Measurements from ENCODE around the gene MEIKIN. TPM values are rescaled to one million over a fixed set of nuclear protein-coding genes. Genes with fewer than 3 reads are reported as not detected.
A peak's percentile ranks its signal among the peaks of the same experiment; 100 is the strongest.

MEIKIN gene
- polyA plus RNA-seq, 1 donor from 2014 or later: not detected

- H3K4me2 ChIP-seq (ENCODE audit: low read length): no peak overlapping the region
These were observed 150.9 kb downstream of the MEIKIN start for GRCh38 chr5:131794586-131794985.

DNA sequence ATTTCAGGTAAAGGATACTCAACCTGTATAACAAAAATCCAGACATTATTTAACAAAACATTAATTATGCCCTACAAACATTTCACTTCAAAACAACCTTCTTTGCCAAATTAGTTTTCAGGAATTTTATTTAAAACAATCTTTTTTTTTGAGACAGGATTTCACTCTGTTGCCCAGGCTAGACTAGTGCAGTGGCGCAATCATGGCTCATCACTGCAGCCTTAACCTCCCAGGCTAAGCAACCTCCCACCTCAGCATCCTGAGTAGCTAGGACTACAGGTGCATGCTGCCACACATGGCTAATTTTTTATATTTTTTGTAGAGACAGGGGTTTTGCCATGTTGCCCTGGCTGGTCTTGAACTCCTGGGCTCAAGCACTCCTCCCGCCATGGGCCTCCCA, 152.6 kb downstream of the MEIKIN start:
- Histone ChIP-seq H3K27ac (ENCODE audit: low read length) (no peak overlapping the region), H4K20me1 (ENCODE audit: insufficient read depth) (no peaks in the 10 kb centered on the region), H3K9me3 (ENCODE audit: low read length) (no peaks in the 10 kb centered on the region), H3K9ac (ENCODE audit: low read length) (no peak overlapping the region), H3K36me3 (ENCODE audit: insufficient read depth, low read length) (no peaks in the 10 kb centered on the region), H3K27me3 (ENCODE audit: insufficient read depth, low read depth, low read length) (no peaks in the 10 kb centered on the region), H3F3A (ENCODE audit: insufficient read depth, low read length, poor library complexity, severe bottlenecking) (peaks cover 3% of the 10 kb centered on the region), H3K79me2 (replicated peaks; ENCODE audit: insufficient read depth, low read length) (peaks cover 51% of the 10 kb centered on the region), H3K4me3 (ENCODE audit: low read length) (no peak overlapping the region), H2AFZ (ENCODE audit: low read depth, low read length) (no peak overlapping the region), H3K9me2 (ENCODE audit: insufficient read depth, low read length) (no peaks in the 10 kb centered on the region), H3K4me2 (ENCODE audit: low read length) (no peak overlapping the region)
- TF ChIP-seq RAD21 (conservative IDR thresholded peaks at IDR 0.05) (no peak), MXI1 (conservative IDR thresholded peaks at IDR 0.05; ENCODE audit: poor library complexity, severe bottlenecking) (no peak), POLR2AphosphoS5 (IDR thresholded peaks at IDR 0.05) (no peak), EZH2 (IDR thresholded peaks at IDR 0.05; ENCODE audit: borderline replicate concordance, insufficient read depth, low read length, poor library complexity, severe bottlenecking) (no peak), EP300 (conservative IDR thresholded peaks at IDR 0.05; ENCODE audit: poor library complexity, severe bottlenecking) (no peak), SMC3 (conservative IDR thresholded peaks at IDR 0.05; ENCODE audit: poor library complexity) (no peak), TAF1 (IDR thresholded peaks at IDR 0.05; ENCODE audit: low read depth) (no peak), CTCF (IDR thresholded peaks at IDR 0.05; ENCODE audit: poor library complexity, severe bottlenecking) (no peak)
- TF ChIP-seq, protein P1, sequence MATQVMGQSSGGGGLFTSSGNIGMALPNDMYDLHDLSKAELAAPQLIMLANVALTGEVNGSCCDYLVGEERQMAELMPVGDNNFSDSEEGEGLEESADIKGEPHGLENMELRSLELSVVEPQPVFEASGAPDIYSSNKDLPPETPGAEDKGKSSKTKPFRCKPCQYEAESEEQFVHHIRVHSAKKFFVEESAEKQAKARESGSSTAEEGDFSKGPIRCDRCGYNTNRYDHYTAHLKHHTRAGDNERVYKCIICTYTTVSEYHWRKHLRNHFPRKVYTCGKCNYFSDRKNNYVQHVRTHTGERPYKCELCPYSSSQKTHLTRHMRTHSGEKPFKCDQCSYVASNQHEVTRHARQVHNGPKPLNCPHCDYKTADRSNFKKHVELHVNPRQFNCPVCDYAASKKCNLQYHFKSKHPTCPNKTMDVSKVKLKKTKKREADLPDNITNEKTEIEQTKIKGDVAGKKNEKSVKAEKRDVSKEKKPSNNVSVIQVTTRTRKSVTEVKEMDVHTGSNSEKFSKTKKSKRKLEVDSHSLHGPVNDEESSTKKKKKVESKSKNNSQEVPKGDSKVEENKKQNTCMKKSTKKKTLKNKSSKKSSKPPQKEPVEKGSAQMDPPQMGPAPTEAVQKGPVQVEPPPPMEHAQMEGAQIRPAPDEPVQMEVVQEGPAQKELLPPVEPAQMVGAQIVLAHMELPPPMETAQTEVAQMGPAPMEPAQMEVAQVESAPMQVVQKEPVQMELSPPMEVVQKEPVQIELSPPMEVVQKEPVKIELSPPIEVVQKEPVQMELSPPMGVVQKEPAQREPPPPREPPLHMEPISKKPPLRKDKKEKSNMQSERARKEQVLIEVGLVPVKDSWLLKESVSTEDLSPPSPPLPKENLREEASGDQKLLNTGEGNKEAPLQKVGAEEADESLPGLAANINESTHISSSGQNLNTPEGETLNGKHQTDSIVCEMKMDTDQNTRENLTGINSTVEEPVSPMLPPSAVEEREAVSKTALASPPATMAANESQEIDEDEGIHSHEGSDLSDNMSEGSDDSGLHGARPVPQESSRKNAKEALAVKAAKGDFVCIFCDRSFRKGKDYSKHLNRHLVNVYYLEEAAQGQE (IDR thresholded peaks at IDR 0.05; ENCODE audit: borderline replicate concordance): no peak

More at GRCh38 chr5:131794586-131794985, 150.9 kb downstream of the MEIKIN start:
- no peaks in the 10 kb centered on the region for H3K27me3 ChIP-seq (ENCODE audit: insufficient read depth, low read depth, low read length)
- peaks cover 3% of the 10 kb centered on the region for H3F3A ChIP-seq (ENCODE audit: insufficient read depth, low read length, poor library complexity, severe bottlenecking)
- TF ChIP-seq SMC3 (conservative IDR thresholded peaks at IDR 0.05; ENCODE audit: poor library complexity): no peak
- TF ChIP-seq RAD21 (conservative IDR thresholded peaks at IDR 0.05): no peak
- TF ChIP-seq EP300 (conservative IDR thresholded peaks at IDR 0.05; ENCODE audit: poor library complexity, severe bottlenecking): no peak
- TF ChIP-seq, protein P1 (IDR thresholded peaks at IDR 0.05; ENCODE audit: borderline replicate concordance): no peak
- TF ChIP-seq EZH2 (IDR thresholded peaks at IDR 0.05; ENCODE audit: borderline replicate concordance, insufficient read depth, low read length, poor library complexity, severe bottlenecking): no peak
- TF ChIP-seq MXI1 (conservative IDR thresholded peaks at IDR 0.05; ENCODE audit: poor library complexity, severe bottlenecking): no peak
- no peak for TF ChIP-seq POLR2AphosphoS5 (IDR thresholded peaks at IDR 0.05)
- TF ChIP-seq TAF1 (IDR thresholded peaks at IDR 0.05; ENCODE audit: low read depth): no peak
- no peak for TF ChIP-seq CTCF (IDR thresholded peaks at IDR 0.05; ENCODE audit: poor library complexity, severe bottlenecking)
- H3K9ac ChIP-seq (ENCODE audit: low read length): no peak overlapping the region
- H3K36me3 ChIP-seq (ENCODE audit: insufficient read depth, low read length): no peaks in the 10 kb centered on the region
- peaks cover 43% of the 10 kb centered on the region for H3K79me2 ChIP-seq (replicated peaks; ENCODE audit: insufficient read depth, low read length)
- no peak overlapping the region for H2AFZ ChIP-seq (ENCODE audit: low read depth, low read length)
- no peaks in the 10 kb centered on the region for H3K9me3 ChIP-seq (ENCODE audit: low read length)
- H3K27ac ChIP-seq (ENCODE audit: low read length): no peak overlapping the region
- no peaks in the 10 kb centered on the region for H3K9me2 ChIP-seq (ENCODE audit: insufficient read depth, low read length)
- H3K4me3 ChIP-seq (ENCODE audit: low read length): peak overlapping the region; percentile 91
- no peaks in the 10 kb centered on the region for H4K20me1 ChIP-seq (ENCODE audit: insufficient read depth)

Data from neural cell (in vitro differentiated cells).